IPS-20b (cell line): ENCODE measurements around the gene ADARB2.

Experiments
- H3K27ac ChIP-seq: one replicate; pipeline ENCODE4 v1.5.1; 2013; ENCODE audit warnings: low read length
- H3K27me3 ChIP-seq: 2 replicates; pipeline ENCODE4 v1.6.1; 2013; ENCODE audit warnings: mild to moderate bottlenecking, low read length, inconsistent platforms; ENCODE audit not compliant: insufficient read depth
- H3K36me3 ChIP-seq: 2 replicates; pipeline ENCODE4 v1.6.1; 2013; ENCODE audit warnings: low read depth, mild to moderate bottlenecking, inconsistent platforms, low read length, moderate library complexity; ENCODE audit not compliant: insufficient read depth
- H3K4me1 ChIP-seq: 2 replicates; pipeline ENCODE4 v1.6.1; 2013; ENCODE audit warnings: mild to moderate bottlenecking, control low read depth, inconsistent platforms, low read length, moderate library complexity; ENCODE audit not compliant: insufficient read depth
- H3K4me3 ChIP-seq: 2 replicates; pipeline ENCODE4 v1.5.1; 2013; ENCODE audit warnings: mild to moderate bottlenecking, low read length, inconsistent platforms
- H3K9ac ChIP-seq: 2 replicates; pipeline ENCODE4 v1.6.1; 2013; ENCODE audit warnings: low read depth, mild to moderate bottlenecking, inconsistent platforms, low read length, moderate library complexity
- H3K9me3 ChIP-seq: 2 replicates; pipeline ENCODE4 v1.6.1; 2013; ENCODE audit warnings: mild to moderate bottlenecking, low read depth, low read length, inconsistent platforms; ENCODE audit not compliant: insufficient read depth

Gene ADARB2

GRCh38 chr10:1578392-1579140 is 158.8 kb downstream of the ADARB2 start:
- Histone ChIP-seq H3K9me3 (no peaks in the 10 kb centered on the region), H3K27me3 (no peaks in the 10 kb centered on the region), H3K36me3 (no peaks in the 10 kb centered on the region), H3K4me1 (no peaks in the 10 kb centered on the region), H3K27ac (no peak overlapping the region), H3K4me3 (no peak overlapping the region), H3K9ac (no peak overlapping the region)

GRCh38 chr10:1577945-1578344 is 159.4 kb downstream of the ADARB2 start:
- Histone ChIP-seq H3K9me3 (no peaks in the 10 kb centered on the region), H3K9ac (no peak overlapping the region), H3K4me3 (no peak overlapping the region), H3K36me3 (no peaks in the 10 kb centered on the region), H3K27me3 (no peaks in the 10 kb centered on the region), H3K4me1 (no peaks in the 10 kb centered on the region), H3K27ac (no peak overlapping the region)

- no peaks in the 10 kb centered on the region for H3K4me1 ChIP-seq
- no peak overlapping the region for H3K27ac ChIP-seq
- no peaks in the 10 kb centered on the region for H3K27me3 ChIP-seq
- H3K9me3 ChIP-seq = no peaks in the 10 kb centered on the region
- H3K36me3 ChIP-seq = no peaks in the 10 kb centered on the region
- no peak overlapping the region for H3K9ac ChIP-seq
- no peak overlapping the region for H3K4me3 ChIP-seq
These were observed 160.0 kb downstream of the ADARB2 start for GRCh38 chr10:1577373-1577770.

GRCh38 chr10:1576467-1577372 is 160.6 kb downstream of the ADARB2 start:
- no peak overlapping the region for H3K9ac ChIP-seq
- no peaks in the 10 kb centered on the region for H3K9me3 ChIP-seq

GRCh38 chr10:1575481-1576244 is 161.7 kb downstream of the ADARB2 start:
- Histone ChIP-seq H3K4me1 (no peaks in the 10 kb centered on the region), H3K36me3 (no peaks in the 10 kb centered on the region), H3K27ac (no peak overlapping the region), H3K9ac (no peak overlapping the region), H3K27me3 (no peaks in the 10 kb centered on the region), H3K9me3 (no peaks in the 10 kb centered on the region), H3K4me3 (no peak overlapping the region)

More at GRCh38 chr10:1576467-1577372, 160.6 kb downstream of the ADARB2 start:
- Histone ChIP-seq H3K27ac (no peak overlapping the region), H3K4me1 (no peaks in the 10 kb centered on the region), H3K36me3 (no peaks in the 10 kb centered on the region), H3K27me3 (no peaks in the 10 kb centered on the region), H3K4me3 (no peak overlapping the region)

GRCh38 chr10:1574719-1575118 is 162.6 kb downstream of the ADARB2 start:
- Histone ChIP-seq H3K27ac (no peak overlapping the region), H3K36me3 (no peaks in the 10 kb centered on the region), H3K4me1 (no peaks in the 10 kb centered on the region), H3K9me3 (no peaks in the 10 kb centered on the region), H3K27me3 (no peaks in the 10 kb centered on the region), H3K9ac (no peak overlapping the region), H3K4me3 (no peak overlapping the region)

- no peaks in the 10 kb centered on the region for H3K9me3 ChIP-seq
- H3K27me3 ChIP-seq = no peaks in the 10 kb centered on the region
- H3K4me1 ChIP-seq = no peaks in the 10 kb centered on the region
- no peaks in the 10 kb centered on the region for H3K36me3 ChIP-seq
- H3K27ac ChIP-seq = no peak overlapping the region
- H3K9ac ChIP-seq = no peak overlapping the region
- H3K4me3 ChIP-seq = no peak overlapping the region
These were observed 163.3 kb downstream of the ADARB2 start for GRCh38 chr10:1573981-1574380.

- Histone ChIP-seq H3K4me3 (no peak overlapping the region), H3K36me3 (no peaks in the 10 kb centered on the region), H3K27ac (no peak overlapping the region), H3K9ac (no peak overlapping the region), H3K27me3 (no peaks in the 10 kb centered on the region), H3K4me1 (no peaks in the 10 kb centered on the region), H3K9me3 (no peaks in the 10 kb centered on the region)
These were observed 163.9 kb downstream of the ADARB2 start for GRCh38 chr10:1573334-1573969.

- no peak overlapping the region for H3K4me3 ChIP-seq
- no peaks in the 10 kb centered on the region for H3K9me3 ChIP-seq
- no peaks in the 10 kb centered on the region for H3K36me3 ChIP-seq
- no peaks in the 10 kb centered on the region for H3K27me3 ChIP-seq
- no peak overlapping the region for H3K27ac ChIP-seq
- no peaks in the 10 kb centered on the region for H3K4me1 ChIP-seq
- no peak overlapping the region for H3K9ac ChIP-seq
These were observed 164.6 kb downstream of the ADARB2 start for GRCh38 chr10:1572519-1573333.

GRCh38 chr10:1571587-1572237 is 165.6 kb downstream of the ADARB2 start:
- no peak overlapping the region for H3K4me3 ChIP-seq
- no peak overlapping the region for H3K27ac ChIP-seq
- no peaks in the 10 kb centered on the region for H3K4me1 ChIP-seq
- H3K9me3 ChIP-seq = no peaks in the 10 kb centered on the region
- H3K27me3 ChIP-seq = no peaks in the 10 kb centered on the region
- no peak overlapping the region for H3K9ac ChIP-seq
- no peaks in the 10 kb centered on the region for H3K36me3 ChIP-seq
